GM12878 (cell line): Measurements from ENCODE around the gene KLHL18. TPM values are rescaled to one million over a fixed set of nuclear protein-coding genes. Genes with fewer than 3 reads are reported as not detected.

ENCODE experiments used
- ATAC-seq: fragments of 200-7000 bp; cut with Tn5 transposase; 3 replicates; pipeline ENCODE4 v1.9.1; 2020; ENCODE audit warnings: mild to moderate bottlenecking, moderate library complexity
- BruUV-seq: library from RNA; stranded (reverse); fragments of 400-500 nt; replicated peaks from 2 replicates; lab custom pipeline; 2021; lab: Mats Ljungman, UMichigan
- CTCF ChIA-PET: fragments of 300-600 bp; sonication (Branson Sonifier 250); formaldehyde crosslinking; extraction: SDS; loops from one replicate; lab custom pipeline; 2021; ENCODE audit warnings: inconsistent platforms; lab: Yijun Ruan, JAX
- POLR2A ChIA-PET: fragments of 350-600 bp; formaldehyde crosslinking; extraction: SDS; loops from one replicate; lab custom pipeline; 2021; ENCODE audit warnings: inconsistent platforms; lab: Charles Lee
- RAD21 ChIA-PET: fragments of 300-600 bp; sonication (Branson Sonifier 250); formaldehyde crosslinking; loops from one replicate; lab custom pipeline; 2023; ENCODE audit warnings: antibody characterized with exemption; ENCODE audit not compliant: unreplicated experiment; lab: Charles Lee
- SMC1A ChIA-PET: fragments of 300-600 bp; sonication (Branson Sonifier 250); formaldehyde crosslinking; loops from one replicate; lab custom pipeline; 2023; ENCODE audit not compliant: unreplicated experiment, uncharacterized antibody; lab: Charles Lee
- DNase-seq: peaks from one replicate; pipeline ENCODE4 v3.0.0-alpha.2; 2011; ENCODE audit warnings: low read depth, low spot score
- FAIRE-seq: peaks from 3 replicates; lab custom pipeline; 2011; peaks lifted over from hg19 to GRCh38; lab: Jason Lieb, UNC
- H2AFZ ChIP-seq: 2 replicates; pipeline ENCODE4 v1.6.0; 2011; ENCODE audit warnings: low read depth, low read length, control low read depth; ENCODE audit not compliant: control insufficient read depth
- H3K27ac ChIP-seq: 2 replicates; pipeline ENCODE4 v1.5.1; 2011; ENCODE audit warnings: control low read depth; ENCODE audit not compliant: control insufficient read depth, insufficient read depth
- H3K27me3 ChIP-seq, 2 experiments: replicated peaks in 1 of 2; 2 replicates each; pipeline versions ENCODE4 v1.6.0 to v1.6.1; 2011; ENCODE audit warnings: low read length in 1 of 2; ENCODE audit not compliant: control insufficient read depth in 2 of 2, insufficient read depth in 2 of 2
- H3K36me3 ChIP-seq, 2 experiments: 2 replicates each; pipeline ENCODE4 v1.5.1; 2011; ENCODE audit warnings: low read length in 1 of 2; ENCODE audit not compliant: control insufficient read depth in 2 of 2, insufficient read depth in 2 of 2
- H3K4me1 ChIP-seq: 2 replicates; pipeline ENCODE4 v1.6.1; 2011; ENCODE audit warnings: mild to moderate bottlenecking, low read length, moderate library complexity, mixed read lengths; ENCODE audit not compliant: control insufficient read depth, insufficient read depth
- H3K4me2 ChIP-seq: 2 replicates; pipeline ENCODE4 v1.6.0; 2011; ENCODE audit warnings: control low read depth; ENCODE audit not compliant: control insufficient read depth, insufficient read depth
- H3K4me3 ChIP-seq: fragments of 200-600 bp; sonication (generic); 2 replicates; pipeline ENCODE4 v1.5.1; 2016
- H3K79me2 ChIP-seq: 2 replicates; pipeline ENCODE4 v1.6.0; 2011; ENCODE audit warnings: low read length; ENCODE audit not compliant: control insufficient read depth, insufficient read depth
- H3K9ac ChIP-seq: 2 replicates; pipeline ENCODE4 v1.8.0; 2011; ENCODE audit warnings: low read length, control low read depth, mixed read lengths; ENCODE audit not compliant: control insufficient read depth, insufficient read depth
- H3K9me3 ChIP-seq: replicated peaks from 3 replicates; pipeline ENCODE4 v1.5.1; 2011; ENCODE audit warnings: mild to moderate bottlenecking, low read length; ENCODE audit not compliant: control insufficient read depth, insufficient read depth
- H4K20me1 ChIP-seq: 2 replicates; pipeline ENCODE4 v1.6.0; 2011; ENCODE audit not compliant: control insufficient read depth, insufficient read depth
- ATF2 ChIP-seq: IDR thresholded peaks from 2 replicates; pipeline ENCODE4 v1.6.1; 2012; ENCODE audit warnings: low read length, inconsistent platforms
- CBFB ChIP-seq: IDR thresholded peaks from 2 replicates; pipeline ENCODE4 v1.6.1; 2016; ENCODE audit warnings: antibody characterized with exemption, low read depth
- CHD4 ChIP-seq: fragments of 200-600 bp; sonication (generic); IDR thresholded peaks from 2 replicates; pipeline ENCODE4 v1.6.1; 2016; ENCODE audit warnings: mild to moderate bottlenecking
- E4F1 ChIP-seq: fragments of 450-650 bp; IDR thresholded peaks from 2 replicates; pipeline ENCODE4 v1.6.1; 2018; ENCODE audit warnings: borderline replicate concordance, mild to moderate bottlenecking; ENCODE audit not compliant: partially characterized antibody
- EED ChIP-seq: sonication (generic); IDR thresholded peaks from 2 replicates; pipeline ENCODE4 v1.6.1; 2016; ENCODE audit warnings: antibody characterized with exemption, low read depth
- HCFC1 ChIP-seq: fragments of 150-350 bp; IDR thresholded peaks from 2 replicates; pipeline ENCODE4 v1.6.1; 2014; ENCODE audit warnings: low read length
- IKZF2 ChIP-seq, 2 experiments: fragments of 450-650 bp; IDR thresholded peaks; 2 replicates each; pipeline ENCODE4 v1.6.1; 2017; ENCODE audit warnings: mild to moderate bottlenecking in 2 of 2, moderate library complexity in 2 of 2
- MXI1 ChIP-seq: fragments of 150-350 bp; IDR thresholded peaks from 2 replicates; pipeline ENCODE4 v1.6.1; 2011; ENCODE audit warnings: low read depth, mild to moderate bottlenecking, inconsistent platforms, low read length, improper control_type of control experiment
- MYB ChIP-seq: fragments of 150-350 bp; IDR thresholded peaks from 2 replicates; pipeline ENCODE4 v1.6.1; 2014; ENCODE audit warnings: mild to moderate bottlenecking, low read depth, low read length, borderline replicate concordance
- NFIC ChIP-seq: IDR thresholded peaks from 2 replicates; pipeline ENCODE4 v1.6.1; 2012; ENCODE audit warnings: low read depth, mild to moderate bottlenecking, inconsistent platforms, low read length, moderate library complexity
- POLR2A ChIP-seq: IDR thresholded peaks from 2 replicates; pipeline ENCODE4 v1.6.1; 2011; ENCODE audit warnings: low read depth, mild to moderate bottlenecking, low read length
- SMARCA5 ChIP-seq: fragments of 450-650 bp; IDR thresholded peaks from 2 replicates; pipeline ENCODE4 v1.6.1; 2017; ENCODE audit warnings: mild to moderate bottlenecking
- SRF ChIP-seq, 2 experiments: IDR thresholded peaks; 2 replicates each; pipeline ENCODE4 v1.6.1; 2011; ENCODE audit warnings: low read depth in 2 of 2, low read length in 2 of 2, mild to moderate bottlenecking in 1 of 2, moderate library complexity in 1 of 2
- TCF3 ChIP-seq: IDR thresholded peaks from 2 replicates; pipeline ENCODE4 v1.6.1; 2012; ENCODE audit warnings: low read depth, mild to moderate bottlenecking, low read length, borderline replicate concordance; ENCODE audit not compliant: insufficient read depth
- WRNIP1 ChIP-seq: IDR thresholded peaks from 2 replicates; pipeline ENCODE4 v1.6.1; 2011; ENCODE audit warnings: low read depth, low read length, improper control_type of control experiment, borderline replicate concordance
- WGBS: methylation state at CpG from one replicate; pipeline ENCODE4 v1.1.6; 2016; ENCODE audit warnings: low lambda C conversion rate; ENCODE audit not compliant: insufficient replicate concordance, insufficient coverage; ENCODE audit errors: missing lambda C conversion rate; 5-methylcytosine and 5-hydroxymethylcytosine counted together
- in situ Hi-C: fragments of 300-500 bp; cut with MboI; formaldehyde crosslinking; loops from 9 replicates; pipeline ENCODE4 v1.14.3; 2018; ENCODE audit warnings: mixed read lengths
- intact Hi-C: fragments of 100-400 bp; cut with micrococcal nuclease; formaldehyde crosslinking; loops from one replicate; pipeline ENCODE4 v1.14.2; 2022; ENCODE audit not compliant: unreplicated experiment
- polyA plus RNA-seq, 11 experiments: library from polyadenylated mRNA; depleted of rRNA in 4 of 11; unstranded in 6 of 11; stranded (reverse) in 5 of 11; fragments of >200 nt; fragmentation: Nextera tagmentation in 4 of 11; fragmentation: Illumina TruSeq in 1 of 11; extraction: Ambion mirVana in 4 of 11; extraction: Trizol in 1 of 11; gene quantifications; 1 replicate in 1 of 11; 2 replicates in 10 of 11; pipeline versions ENCODE4 v1.2.1 to v1.2.3, GENCODE V29; 2011 to 2016; ENCODE audit warnings: inconsistent platforms in 2 of 11, missing spikeins in 2 of 11, low read depth in 1 of 11
- total RNA-seq, 4 experiments: library from RNA; depleted of rRNA in 3 of 4; stranded (reverse); fragments of >200 nt in 3 of 4; fragmentation: Illumina TruSeq in 1 of 4; extraction: Trizol in 1 of 4; gene quantifications; 2 replicates each; pipeline versions ENCODE4 v1.2.1 to v1.2.3, GENCODE V29; 2013 to 2021

KLHL18 gene
- total and polyA plus RNA-seq, 10 of the 15 experiments (the other 5 are each of a cell fraction or from before 2014, with no cell fraction given), result 24.0 to 69.8 (median 51.7) TPM

- Histone ChIP-seq H3K4me2 (peak overlapping the region; percentile 73), H3K9ac (peak overlapping the region; percentile 78), H2AFZ (no peak overlapping the region), H3K36me3 (no peaks in the 10 kb centered on the region; a peak in 2 of 4 replicates), H3K4me3 (peak overlapping the region; percentile 95), H3K27me3 (no peaks in the 10 kb centered on the region), H4K20me1 (no peaks in the 10 kb centered on the region), H3K79me2 (peaks cover 55% of the 10 kb centered on the region), H3K27ac (peak overlapping the region; percentile 68), H3K9me3 (no peaks in the 10 kb centered on the region), H3K4me1 (peaks cover 12% of the 10 kb centered on the region)
- ATAC-seq (peak; percentile 34), DNase-seq (no peak), FAIRE-seq (no peak)
- CTCF ChIA-PET, result interaction anchor here (0.9 to 3.9 kb wide), 4 partner anchors 8 to 120 kb away, joined by 3 to 21 read pairs (median 8); partner anchors contain the start of gene SETD2
- RAD21 ChIA-PET, result interaction anchor here (0.7 to 3.2 kb wide), 6 partner anchors 7 to 120 kb away, joined by 3 to 14 read pairs (median 4); partner anchors contain the start of gene SETD2
- in situ Hi-C loops (no loop called here), intact Hi-C loops (loop anchor here (2.0 to 10.0 kb wide), 2 partner anchors 91 to 121 kb away; no protein-coding TSS in a partner anchor)
- POLR2A ChIA-PET, result interaction anchor here (0.7 to 2.0 kb wide), 3 partner anchors 8 to 28 kb away, joined by 3 to 15 read pairs (median 5); no protein-coding TSS in a partner anchor
- peak; percentile 36; the same call in 1 of the 2 replicates for TF ChIP-seq TCF3
- no peak for TF ChIP-seq CHD4
- TF ChIP-seq MYB, result no peak
- peak; percentile 41; the same call in 1 of the 2 replicates for TF ChIP-seq POLR2A
- 0 out of 2 replicates have a peak, but pooled peaks have one; percentile 33 for TF ChIP-seq SMARCA5
- peak; percentile 44 for TF ChIP-seq EED
- peak; percentile 78 to 84 for TF ChIP-seq SRF (IDR thresholded peaks at IDR 0.05; ENCODE audit: low read depth in 2 of 2, low read length in 2 of 2)
- 0 out of 4 replicates have a peak, but pooled peaks of 1 of the 2 experiments have one; percentile 17 for TF ChIP-seq IKZF2 (IDR thresholded peaks at IDR 0.05)
- TF ChIP-seq E4F1, result no peak
- TF ChIP-seq ATF2, result no peak
- TF ChIP-seq NFIC, result no peak
- 0 out of 2 replicates have a peak, but pooled peaks have one; percentile 35 for TF ChIP-seq MXI1
- no peak for TF ChIP-seq HCFC1
- no peak for TF ChIP-seq WRNIP1
- TF ChIP-seq CBFB, result 0 out of 2 replicates have a peak, but pooled peaks have one; percentile 36
- TSS peak; percentile 90 for BruUV-seq
- SMC1A ChIA-PET, result interaction anchor here (0.9 to 2.4 kb wide), 5 partner anchors 9 to 65 kb away, joined by 3 to 30 read pairs (median 4); no protein-coding TSS in a partner anchor
- WGBS, result 5% methylated on average over 11 of the region's 12 CpGs
These were observed 1.0 kb downstream of the KLHL18 start for GRCh38 chr3:47283591-47284364.
